Osteoblast (primary cell): ENCODE results near the gene GNAI3. TPM values are rescaled to one million over a fixed set of nuclear protein-coding genes. Genes with fewer than 3 reads are reported as not detected.

Source experiments
- DNase-seq: peaks from one replicate; pipeline ENCODE4 v3.0.0; 2011; ENCODE audit warnings: low spot score, mixed read lengths; ENCODE audit not compliant: insufficient read length; ENCODE audit errors: missing footprints
- H2AFZ ChIP-seq: 2 replicates; pipeline ENCODE4 v1.6.0; 2011; ENCODE audit warnings: mild to moderate bottlenecking, low read length
- H3K27ac ChIP-seq: 2 replicates; pipeline ENCODE4 v1.5.1; 2011; ENCODE audit warnings: mild to moderate bottlenecking, low read depth, low read length, moderate library complexity
- H3K27me3 ChIP-seq: 2 replicates; pipeline ENCODE4 v1.6.0; 2012; ENCODE audit warnings: mild to moderate bottlenecking, control low read depth, inconsistent platforms, low read length, moderate library complexity; ENCODE audit not compliant: insufficient read depth
- H3K36me3 ChIP-seq: 2 replicates; pipeline ENCODE4 v1.5.1; 2011; ENCODE audit warnings: mild to moderate bottlenecking, low read length, control low read depth, moderate library complexity; ENCODE audit not compliant: insufficient read depth
- H3K4me1 ChIP-seq: 2 replicates; pipeline ENCODE4 v1.5.1; 2011; ENCODE audit warnings: mild to moderate bottlenecking, low read length, control low read depth, moderate library complexity; ENCODE audit not compliant: insufficient read depth
- H3K4me2 ChIP-seq: 2 replicates; pipeline ENCODE4 v1.6.0; 2011; ENCODE audit warnings: mild to moderate bottlenecking, low read length; ENCODE audit not compliant: insufficient read depth
- H3K4me3 ChIP-seq: fragments of 200-600 bp; sonication (generic); 3 replicates; pipeline ENCODE4 v1.5.1; 2012; ENCODE audit warnings: mild to moderate bottlenecking, low read length, inconsistent platforms; ENCODE audit not compliant: insufficient read depth
- H3K79me2 ChIP-seq: 2 replicates; pipeline ENCODE4 v1.6.0; 2012; ENCODE audit warnings: mild to moderate bottlenecking, low read length, control low read depth, inconsistent platforms; ENCODE audit not compliant: insufficient read depth
- H3K9me3 ChIP-seq: 2 replicates; pipeline ENCODE4 v1.5.1; 2011; ENCODE audit warnings: low read depth, low read length, control low read depth
- H4K20me1 ChIP-seq: 2 replicates; pipeline ENCODE4 v1.6.0; 2012; ENCODE audit warnings: mild to moderate bottlenecking, low read length, control low read depth; ENCODE audit not compliant: insufficient read depth
- CTCF ChIP-seq: IDR thresholded peaks from 2 replicates; pipeline ENCODE4 v1.5.1; 2011; ENCODE audit warnings: mild to moderate bottlenecking, low read depth, low read length, moderate library complexity; ENCODE audit errors: extremely low read depth
- total RNA-seq: library from RNA; depleted of rRNA; stranded (reverse); fragments of >200 nt; gene quantifications from 2 replicates; pipeline ENCODE4 v1.2.3, GENCODE V29; 2012

Gene GNAI3
- total RNA-seq, 1 donor = 14.1 TPM

GRCh38 chr1:109653306-109653705, 104.9 kb downstream of the GNAI3 start:
- Histone ChIP-seq H3K4me1 (peaks cover 21% of the 10 kb centered on the region), H3K27me3 (peaks cover 18% of the 10 kb centered on the region), H3K79me2 (no peaks in the 10 kb centered on the region), H3K4me2 (no peak overlapping the region), H3K27ac (no peak overlapping the region), H3K9me3 (no peaks in the 10 kb centered on the region), H3K36me3 (no peaks in the 10 kb centered on the region), H4K20me1 (no peaks in the 10 kb centered on the region), H2AFZ (no peak overlapping the region), H3K4me3 (no peak overlapping the region)
- no peak for TF ChIP-seq CTCF
- no peak for DNase-seq

GRCh38 chr1:109654519-109654918, 106.1 kb downstream of the GNAI3 start:
- no peak for TF ChIP-seq CTCF
- Histone ChIP-seq H3K4me3 (no peak overlapping the region), H2AFZ (no peak overlapping the region), H3K27ac (no peak overlapping the region), H3K27me3 (peaks cover 18% of the 10 kb centered on the region), H3K4me1 (peaks cover 21% of the 10 kb centered on the region), H3K9me3 (no peaks in the 10 kb centered on the region), H3K36me3 (no peaks in the 10 kb centered on the region), H3K79me2 (no peaks in the 10 kb centered on the region), H4K20me1 (no peaks in the 10 kb centered on the region), H3K4me2 (no peak overlapping the region)
- DNase-seq = no peak

GRCh38 chr1:109655615-109656519, 107.5 kb downstream of the GNAI3 start, which contains the start of gene GSTM4:
Gene GSTM4, plus strand, starts transcription at chr1:109656099. Its CDS starts 291 bp downstream, at chr1:109656390.
- Histone ChIP-seq H3K4me3 (peak within 1 kb of the TSS; percentile 87), H3K36me3 (no peaks in the 10 kb centered on the region), H3K27me3 (peaks cover 18% of the 10 kb centered on the region), H4K20me1 (no peaks in the 10 kb centered on the region), H3K27ac (peak within 1 kb of the TSS; percentile 44), H3K9me3 (no peaks in the 10 kb centered on the region), H2AFZ (peak within 1 kb of the TSS; percentile 92), H3K4me1 (peaks cover 11% of the 10 kb centered on the region), H3K79me2 (no peaks in the 10 kb centered on the region), H3K4me2 (peak within 1 kb of the TSS; percentile 83)
- TF ChIP-seq CTCF = no peak
- DNase-seq = peak; percentile 94

- H3K9me3 ChIP-seq = no peaks in the 10 kb centered on the region
- peaks cover 8% of the 10 kb centered on the region for H3K4me1 ChIP-seq
- no peaks in the 10 kb centered on the region for H3K36me3 ChIP-seq
- no peak overlapping the region for H2AFZ ChIP-seq
- no peak for DNase-seq
- no peak overlapping the region for H3K27ac ChIP-seq
- H3K79me2 ChIP-seq = no peaks in the 10 kb centered on the region
- H3K27me3 ChIP-seq = peaks cover 5% of the 10 kb centered on the region
- no peak overlapping the region for H3K4me3 ChIP-seq
- no peaks in the 10 kb centered on the region for H4K20me1 ChIP-seq
- TF ChIP-seq CTCF = no peak
- no peak overlapping the region for H3K4me2 ChIP-seq
These were observed 109.0 kb downstream of the GNAI3 start for GRCh38 chr1:109657395-109657794.
